Esophagus muscularis mucosa (tissue), 4 donors: ENCODE measurements around the gene OTOS. TPM values are rescaled to one million over a fixed set of nuclear protein-coding genes. Genes with fewer than 3 reads are reported as not detected.

Experiments
- DNase-seq: peaks from one replicate; pipeline ENCODE4 v3.0.0-alpha.2; 2017; ENCODE audit errors: extremely low spot score
- H3K27ac ChIP-seq, 4 donors: fragments of 200-600 bp; sonication (generic); replicated peaks in 1 of 4; 1 replicate in 3 of 4; 2 replicates in 1 of 4; pipeline ENCODE4 v1.5.1; 2016 to 2019; ENCODE audit warnings: mild to moderate bottlenecking in 1 of 4
- H3K27me3 ChIP-seq, 4 donors: fragments of 200-600 bp; sonication (generic); one replicate each; pipeline versions ENCODE4 v1.5.1 to v1.6.0; 2016 to 2019
- H3K36me3 ChIP-seq, 4 donors: fragments of 200-600 bp; sonication (generic); one replicate each; pipeline ENCODE4 v1.5.1; 2016 to 2019
- H3K4me1 ChIP-seq, 4 donors: fragments of 200-600 bp; sonication (generic); one replicate each; pipeline ENCODE4 v1.5.1; 2016 to 2019
- H3K4me3 ChIP-seq, 4 donors: fragments of 200-600 bp; sonication (generic); 1 replicate in 2 of 4; 2 replicates in 2 of 4; pipeline ENCODE4 v1.5.1; 2016 to 2019; ENCODE audit warnings: mild to moderate bottlenecking in 4 of 4, moderate library complexity in 1 of 4
- H3K9me3 ChIP-seq, 4 donors: fragments of 200-600 bp; sonication (generic); 1 replicate in 3 of 4; 2 replicates in 1 of 4; pipeline ENCODE4 v1.5.1; 2016 to 2019
- CTCF ChIP-seq, 3 experiments: fragments of 200-600 bp in 2 of 3; fragments of 450-650 bp in 1 of 3; sonication (generic) in 2 of 3; IDR thresholded peaks; one replicate each; pipeline ENCODE4 v1.5.1; 2017 to 2019; ENCODE audit warnings: antibody characterized with exemption in 3 of 3, mild to moderate bottlenecking in 2 of 3, moderate library complexity in 1 of 3
- EP300 ChIP-seq: sonication (generic); formaldehyde crosslinking; IDR thresholded peaks from one replicate; pipeline ENCODE4 v1.6.1; 2017; ENCODE audit warnings: antibody characterized with exemption
- POLR2A ChIP-seq: fragments of 450-650 bp; IDR thresholded peaks from one replicate; pipeline ENCODE4 v1.6.1; 2017; ENCODE audit warnings: antibody characterized with exemption, moderate library complexity, mild to moderate bottlenecking, low read depth
- POLR2AphosphoS5 ChIP-seq, 2 donors: sonication (generic); formaldehyde crosslinking; IDR thresholded peaks; one replicate each; pipeline ENCODE4 v1.6.1; 2017; ENCODE audit warnings: antibody characterized with exemption in 2 of 2
- WGBS: methylation state at CpG from one replicate; pipeline ENCODE4 v1.1.5; 2018; 5-methylcytosine and 5-hydroxymethylcytosine counted together
- intact Hi-C: fragments of 100-400 bp; cut with DNase I; formaldehyde crosslinking; loops from one replicate; pipeline ENCODE4 v1.15.1; 2023
- total RNA-seq, 4 donors: library from RNA; depleted of rRNA; stranded (reverse); fragments of >200 nt; gene quantifications; one replicate each; pipeline versions ENCODE4 v1.1.0 to v1.2.1, GENCODE V29; 2016

Gene OTOS
- total RNA-seq, 4 donors from 2014 or later: not detected

DNA sequence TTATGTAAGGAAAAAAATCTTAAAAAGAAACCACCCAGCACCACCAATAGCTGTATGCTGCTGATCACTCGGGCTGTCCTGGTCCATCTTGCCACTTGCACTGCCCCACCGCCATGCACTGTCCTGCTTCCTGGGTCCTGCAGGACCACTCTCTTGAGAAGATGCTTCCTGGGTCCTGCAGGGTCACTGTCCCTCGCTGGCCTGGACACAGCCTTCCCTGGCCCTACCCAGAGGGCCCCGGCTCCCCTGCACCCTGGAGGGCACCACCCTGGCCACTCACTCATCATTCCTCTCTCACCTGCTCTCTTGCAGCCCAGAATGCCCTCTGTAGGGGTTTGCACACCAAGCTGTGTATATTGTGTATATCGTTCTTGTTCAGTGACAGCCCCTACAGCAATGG, 2.4 kb upstream of the OTOS start:
- TF ChIP-seq POLR2A: no peak
- TF ChIP-seq CTCF (IDR thresholded peaks at IDR 0.05): no peak
- WGBS: 88% methylated on average over 5 of the region's 5 CpGs
- intact Hi-C loops: loop anchor here (1.0 to 10.0 kb wide), 2 partner anchors 82 to 1108 kb away; no protein-coding TSS in a partner anchor
- Histone ChIP-seq H3K4me1 (peaks cover 0 to 8% (median 8%) of the 10 kb centered on the region in 4 donors), H3K36me3 (no peaks in the 10 kb centered on the region), H3K27me3 (peaks cover 0 to 45% (median 0%) of the 10 kb centered on the region in 4 donors), H3K9me3 (no peaks in the 10 kb centered on the region), H3K27ac (no peak overlapping the region), H3K4me3 (no peak overlapping the region)
- DNase-seq: no peak

GRCh38 chr2:240142256-240142775, 1.9 kb upstream of the OTOS start:
- Histone ChIP-seq H3K36me3 (no peaks in the 10 kb centered on the region), H3K4me3 (no peak overlapping the region), H3K9me3 (no peaks in the 10 kb centered on the region), H3K4me1 (peaks cover 0 to 8% (median 8%) of the 10 kb centered on the region in 4 donors), H3K27ac (no peak overlapping the region), H3K27me3 (peaks cover 0 to 45% (median 0%) of the 10 kb centered on the region in 4 donors)
- TF ChIP-seq POLR2AphosphoS5 (IDR thresholded peaks at IDR 0.05): no peak
- no peak for TF ChIP-seq CTCF (IDR thresholded peaks at IDR 0.05)
- TF ChIP-seq POLR2A: no peak
- no peak for DNase-seq
- intact Hi-C loops: loop anchor here (10.0 kb wide), 1 partner anchor 1108 kb away; no protein-coding TSS in a partner anchor
- WGBS: 87% methylated on average over 16 of the region's 16 CpGs

DNA sequence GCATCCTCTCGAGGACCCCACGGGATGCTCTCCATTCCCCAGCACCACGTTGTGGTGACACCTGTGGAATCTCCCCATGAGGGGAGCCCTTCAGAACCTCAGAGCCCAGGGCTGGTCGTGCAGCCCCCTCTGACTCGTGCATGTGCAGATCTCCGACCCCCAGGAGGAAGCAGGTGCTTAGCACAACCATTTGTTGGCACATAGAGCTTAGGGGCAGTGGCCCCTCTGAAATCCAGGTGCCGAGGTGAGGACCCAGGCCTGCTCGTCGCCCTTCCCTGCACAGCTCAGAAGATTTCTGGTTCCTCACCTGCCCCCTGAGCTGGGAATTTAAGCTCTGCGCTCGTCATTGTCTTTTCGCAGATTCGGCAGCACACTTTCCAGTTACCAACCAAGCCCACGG, 1.3 kb upstream of the OTOS start:
- Histone ChIP-seq H3K27ac (no peak overlapping the region), H3K4me3 (no peak overlapping the region), H3K36me3 (no peaks in the 10 kb centered on the region), H3K27me3 (peaks cover 0 to 45% (median 0%) of the 10 kb centered on the region in 4 donors), H3K4me1 (peaks cover 3 to 14% (median 13%) of the 10 kb centered on the region in 4 donors), H3K9me3 (no peaks in the 10 kb centered on the region)
- intact Hi-C loops: loop anchor here (10.0 kb wide), 1 partner anchor 1107 kb away; no protein-coding TSS in a partner anchor
- TF ChIP-seq EP300: no peak
- no peak for TF ChIP-seq CTCF (IDR thresholded peaks at IDR 0.05)
- TF ChIP-seq POLR2A: no peak
- TF ChIP-seq POLR2AphosphoS5 (IDR thresholded peaks at IDR 0.05): no peak
- DNase-seq: no peak
- WGBS: 81% methylated on average over 11 of the region's 14 CpGs

GRCh38 chr2:240140920-240141319, 462 bp upstream of the OTOS start:
- Histone ChIP-seq H3K9me3 (no peaks in the 10 kb centered on the region), H3K27me3 (peaks cover 0 to 37% (median 0%) of the 10 kb centered on the region in 4 donors), H3K4me1 (peaks cover 6 to 18% (median 16%) of the 10 kb centered on the region in 4 donors), H3K4me3 (no peak overlapping the region), H3K27ac (no peak overlapping the region), H3K36me3 (no peaks in the 10 kb centered on the region)
- no peak for DNase-seq
- TF ChIP-seq EP300: no peak
- no peak for TF ChIP-seq POLR2AphosphoS5 (IDR thresholded peaks at IDR 0.05)
- TF ChIP-seq CTCF (IDR thresholded peaks at IDR 0.05): no peak
- TF ChIP-seq POLR2A: no peak
- intact Hi-C loops: loop anchor here (10.0 kb wide), 1 partner anchor 1106 kb away; no protein-coding TSS in a partner anchor
- WGBS: 82% methylated on average over 2 of the region's 11 CpGs
